Spinal cord (tissue), 10 donors: Measurements from ENCODE around the gene MAML3. TPM values are rescaled to one million over a fixed set of nuclear protein-coding genes. Genes with fewer than 3 reads are reported as not detected.
A peak's percentile ranks its signal among the peaks of the same experiment; 100 is the strongest.

Experiments
- DNase-seq, 6 donors: peaks; one replicate each; pipeline versions ENCODE4 v3.0.0 to v3.0.0-alpha.2; 2013 to 2015; ENCODE audit warnings: low spot score in 6 of 6, low read depth in 4 of 6
- H3K27ac ChIP-seq: one replicate; pipeline ENCODE4 v1.5.1; 2013; ENCODE audit warnings: low read depth, low read length, control low read depth
- H3K27me3 ChIP-seq: one replicate; pipeline ENCODE4 v1.6.1; 2013; ENCODE audit warnings: low read length; ENCODE audit not compliant: control insufficient read depth, insufficient read depth
- H3K36me3 ChIP-seq: one replicate; pipeline ENCODE4 v1.6.1; 2013; ENCODE audit warnings: low read length; ENCODE audit not compliant: control insufficient read depth, insufficient read depth
- H3K4me1 ChIP-seq: one replicate; pipeline ENCODE4 v1.6.1; 2013; ENCODE audit warnings: low read length; ENCODE audit not compliant: control insufficient read depth, insufficient read depth
- H3K4me3 ChIP-seq: one replicate; pipeline ENCODE4 v1.5.1; 2013; ENCODE audit warnings: low read depth, low read length, control low read depth
- H3K9me3 ChIP-seq: one replicate; pipeline ENCODE4 v1.6.1; 2013; ENCODE audit warnings: low read length; ENCODE audit not compliant: control insufficient read depth, insufficient read depth
- WGBS: methylation state at CpG from one replicate; pipeline ENCODE4 v1.1.5; 2013; ENCODE audit warnings: missing lambda C conversion rate; ENCODE audit not compliant: insufficient coverage; 5-methylcytosine and 5-hydroxymethylcytosine counted together
- polyA plus RNA-seq, 2 donors: library from polyadenylated mRNA; unstranded; fragments of 120-200 nt; gene quantifications; one replicate each; pipeline ENCODE4 v1.2.1, GENCODE V29; 2013; ENCODE audit not compliant: insufficient read length in 2 of 2
- total RNA-seq, 2 donors: library from RNA; depleted of rRNA in 1 of 2; stranded (reverse); fragments of 120-200 nt in 1 of 2; fragments of >200 nt in 1 of 2; gene quantifications; one replicate each; pipeline versions ENCODE4 v1.2.3 to v1.2.4, GENCODE V29; 2013 to 2014
- donor health status: healthy.

Gene MAML3
- total and polyA plus RNA-seq, 4 donors, result 6.0 to 11.0 (median 8.2) TPM

- H3K4me3 ChIP-seq, result no peak overlapping the region
- H3K4me1 ChIP-seq, result no peaks in the 10 kb centered on the region
- DNase-seq, result no peak
- no peaks in the 10 kb centered on the region for H3K36me3 ChIP-seq
- H3K9me3 ChIP-seq, result no peaks in the 10 kb centered on the region
- no peaks in the 10 kb centered on the region for H3K27me3 ChIP-seq
- no CpG with 5 or more reads among the region's 2 CpGs for WGBS
- H3K27ac ChIP-seq, result no peak overlapping the region
These were observed 29.3 kb upstream of the MAML3 start for GRCh38 chr4:140183270-140183669.

GRCh38 chr4:140180577-140180976 lies 26.6 kb upstream of the MAML3 start:
- no peaks in the 10 kb centered on the region for H3K36me3 ChIP-seq
- no peaks in the 10 kb centered on the region for H3K4me1 ChIP-seq
- no peaks in the 10 kb centered on the region for H3K9me3 ChIP-seq
- H3K4me3 ChIP-seq, result no peak overlapping the region
- DNase-seq, result no peak
- H3K27ac ChIP-seq, result no peak overlapping the region
- WGBS, result no CpG with 5 or more reads among the region's 3 CpGs
- H3K27me3 ChIP-seq, result no peaks in the 10 kb centered on the region

- Histone ChIP-seq H3K27me3 (no peaks in the 10 kb centered on the region), H3K4me1 (no peaks in the 10 kb centered on the region), H3K27ac (no peak overlapping the region), H3K9me3 (no peaks in the 10 kb centered on the region), H3K36me3 (no peaks in the 10 kb centered on the region), H3K4me3 (no peak overlapping the region)
- DNase-seq, result no peak
- 100% methylated on average over 3 of the region's 3 CpGs for WGBS
These were observed 22.8 kb upstream of the MAML3 start for GRCh38 chr4:140176735-140177134.

GRCh38 chr4:140174543-140174942 lies 20.6 kb upstream of the MAML3 start:
- DNase-seq, result no peak
- H3K4me1 ChIP-seq, result no peaks in the 10 kb centered on the region
- H3K4me3 ChIP-seq, result no peak overlapping the region
- H3K36me3 ChIP-seq, result no peaks in the 10 kb centered on the region
- no peak overlapping the region for H3K27ac ChIP-seq
- H3K9me3 ChIP-seq, result no peaks in the 10 kb centered on the region
- H3K27me3 ChIP-seq, result no peaks in the 10 kb centered on the region
- WGBS, result 100% methylated on average over 1 of the region's 2 CpGs

- DNase-seq, result no peak
- no peaks in the 10 kb centered on the region for H3K4me1 ChIP-seq
- H3K27ac ChIP-seq, result no peak overlapping the region
- no peaks in the 10 kb centered on the region for H3K9me3 ChIP-seq
- H3K27me3 ChIP-seq, result no peaks in the 10 kb centered on the region
- no peak overlapping the region for H3K4me3 ChIP-seq
- no peaks in the 10 kb centered on the region for H3K36me3 ChIP-seq
- WGBS, result 88% methylated on average over 1 of the region's 1 CpG
These were observed 19.0 kb upstream of the MAML3 start for GRCh38 chr4:140172960-140173359.

GRCh38 chr4:140170299-140170698 lies 16.3 kb upstream of the MAML3 start:
- no CpG with 5 or more reads among the region's 4 CpGs for WGBS
- Histone ChIP-seq H3K4me3 (no peak overlapping the region), H3K27ac (no peak overlapping the region), H3K36me3 (no peaks in the 10 kb centered on the region), H3K4me1 (no peaks in the 10 kb centered on the region), H3K9me3 (no peaks in the 10 kb centered on the region), H3K27me3 (no peaks in the 10 kb centered on the region)
- DNase-seq, result no peak

- Histone ChIP-seq H3K36me3 (no peaks in the 10 kb centered on the region), H3K4me3 (no peak overlapping the region), H3K9me3 (no peaks in the 10 kb centered on the region), H3K27me3 (no peaks in the 10 kb centered on the region), H3K4me1 (no peaks in the 10 kb centered on the region), H3K27ac (no peak overlapping the region)
- no peak for DNase-seq
- WGBS, result 91% methylated on average over 5 of the region's 5 CpGs
These were observed 15.0 kb upstream of the MAML3 start for GRCh38 chr4:140168936-140169335.

GRCh38 chr4:140168474-140168873 lies 14.5 kb upstream of the MAML3 start:
- Histone ChIP-seq H3K27ac (no peak overlapping the region), H3K9me3 (no peaks in the 10 kb centered on the region), H3K4me3 (no peak overlapping the region), H3K4me1 (no peaks in the 10 kb centered on the region), H3K36me3 (no peaks in the 10 kb centered on the region), H3K27me3 (no peaks in the 10 kb centered on the region)
- DNase-seq, result no peak
- 76% methylated on average over 1 of the region's 1 CpG for WGBS

- Histone ChIP-seq H3K9me3 (no peaks in the 10 kb centered on the region), H3K4me1 (no peaks in the 10 kb centered on the region), H3K27ac (no peak overlapping the region), H3K27me3 (no peaks in the 10 kb centered on the region), H3K4me3 (no peak overlapping the region), H3K36me3 (no peaks in the 10 kb centered on the region)
- peak in 1 of 6 donors; percentile 21 for DNase-seq
- WGBS, result 56% methylated on average over 3 of the region's 8 CpGs
These were observed 9.2 kb upstream of the MAML3 start for GRCh38 chr4:140163029-140163810.

- H3K27me3 ChIP-seq, result no peaks in the 10 kb centered on the region
- H3K36me3 ChIP-seq, result no peaks in the 10 kb centered on the region
- WGBS, result no CpG with 5 or more reads among the region's 2 CpGs
- no peak overlapping the region for H3K4me3 ChIP-seq
- H3K9me3 ChIP-seq, result no peaks in the 10 kb centered on the region
- H3K4me1 ChIP-seq, result no peaks in the 10 kb centered on the region
- H3K27ac ChIP-seq, result no peak overlapping the region
- DNase-seq, result no peak
These were observed 8.6 kb upstream of the MAML3 start for GRCh38 chr4:140162596-140162995.
